ENCODE results near the gene TRIM33.

TRIM33 gene

DNA sequence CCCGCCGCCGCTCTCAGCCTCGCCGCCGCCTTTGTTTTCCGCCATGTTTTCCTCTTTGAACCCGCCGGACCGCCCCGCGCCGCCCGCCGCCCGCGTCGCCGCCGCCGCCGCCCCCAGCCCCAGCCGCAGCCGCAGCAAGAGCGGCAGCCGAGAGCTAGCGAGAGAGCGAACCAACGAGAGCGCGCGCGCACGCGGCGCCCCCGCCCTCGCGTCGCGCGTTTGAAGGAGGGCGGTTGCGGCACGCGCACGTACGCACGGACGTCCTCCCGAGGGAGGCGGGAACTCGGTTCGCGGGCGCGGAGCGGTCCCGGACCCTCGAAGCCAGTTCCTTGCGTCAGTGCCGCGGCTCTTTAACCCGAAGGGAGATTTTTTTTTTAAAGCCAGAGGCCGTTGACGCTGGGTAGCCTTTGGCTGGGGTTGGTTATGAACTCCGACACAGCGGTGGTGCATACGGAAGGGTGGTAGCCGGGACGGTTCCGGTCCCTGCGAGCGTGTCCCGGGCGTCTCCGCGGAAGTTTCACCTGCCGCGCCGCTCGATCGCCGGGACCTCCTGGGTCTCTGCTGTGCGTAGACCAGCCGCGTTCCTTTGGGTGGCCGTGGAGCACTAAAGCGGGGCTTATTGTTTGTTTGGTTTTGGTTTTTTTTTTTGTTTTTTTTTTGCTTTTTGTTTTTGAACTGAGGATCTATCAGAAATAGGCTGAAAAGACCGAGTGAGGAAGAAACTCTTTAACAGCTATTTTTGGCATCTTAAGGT, at the start of gene TRIM33:
Gene TRIM33 (minus strand): TSS at position 172 of the 754 bp plus-strand sequence. CDS start 127 bp downstream, at position 45.
- DNase-seq (ENCODE audit: low read depth) = peak; percentile 45

- DNase-seq (ENCODE audit: low read depth) = no peak
Observed at GRCh38 chr1:114559356-114559755, 48.4 kb upstream of the TRIM33 start.

GRCh38 chr1:114558544-114558943, 47.5 kb upstream of the TRIM33 start:
- DNase-seq (ENCODE audit: low read depth) = no peak

DNA sequence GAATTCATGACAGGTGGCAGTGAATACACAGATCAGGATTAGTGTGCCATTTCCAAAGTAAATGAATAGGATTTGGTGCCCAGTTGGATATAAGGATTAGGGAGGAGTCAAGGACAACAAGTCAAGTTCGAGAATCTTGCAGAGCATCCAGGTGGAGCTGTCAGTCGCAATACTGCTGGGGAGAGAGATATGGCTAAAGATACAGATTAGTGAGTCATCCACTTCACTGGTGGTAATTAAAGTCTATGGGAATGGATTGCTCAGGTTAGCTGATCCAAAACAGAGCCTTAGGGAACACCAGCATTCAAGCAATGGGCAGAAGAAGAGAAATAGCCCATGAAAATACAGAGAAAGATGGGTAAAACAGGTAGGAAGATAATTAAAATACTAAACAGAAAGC, 43.6 kb upstream of the TRIM33 start:
- no peak for DNase-seq (ENCODE audit: low read depth)

GRCh38 chr1:114552106-114552639, 41.2 kb upstream of the TRIM33 start:
- no peak for DNase-seq (ENCODE audit: low read depth)

DNA sequence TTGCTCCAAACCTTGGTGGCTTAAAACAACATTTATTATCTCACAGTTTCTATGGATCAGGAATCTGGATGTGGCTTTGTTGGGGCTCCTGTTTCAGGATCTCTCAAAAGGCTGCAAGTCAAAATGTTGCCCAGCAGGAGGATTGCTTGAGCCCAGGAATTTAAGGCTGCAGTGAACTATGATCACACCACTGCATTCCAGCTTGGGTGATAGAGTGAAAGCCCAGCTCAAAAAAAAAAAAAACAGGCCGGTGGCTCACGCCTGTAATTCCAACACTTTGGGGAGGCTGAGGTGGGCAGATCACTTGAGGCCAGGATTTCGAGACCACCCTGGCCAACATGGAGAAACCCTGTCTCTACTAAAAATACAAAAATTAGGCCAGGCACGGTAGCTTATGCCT, 40.4 kb upstream of the TRIM33 start:
- DNase-seq (ENCODE audit: low read depth) = no peak

- DNase-seq (ENCODE audit: low read depth) = no peak
Observed at GRCh38 chr1:114550336-114550735, 39.3 kb upstream of the TRIM33 start.

- no peak for DNase-seq (ENCODE audit: low read depth)
Observed at GRCh38 chr1:114549137-114549536, 38.1 kb upstream of the TRIM33 start.

DNA sequence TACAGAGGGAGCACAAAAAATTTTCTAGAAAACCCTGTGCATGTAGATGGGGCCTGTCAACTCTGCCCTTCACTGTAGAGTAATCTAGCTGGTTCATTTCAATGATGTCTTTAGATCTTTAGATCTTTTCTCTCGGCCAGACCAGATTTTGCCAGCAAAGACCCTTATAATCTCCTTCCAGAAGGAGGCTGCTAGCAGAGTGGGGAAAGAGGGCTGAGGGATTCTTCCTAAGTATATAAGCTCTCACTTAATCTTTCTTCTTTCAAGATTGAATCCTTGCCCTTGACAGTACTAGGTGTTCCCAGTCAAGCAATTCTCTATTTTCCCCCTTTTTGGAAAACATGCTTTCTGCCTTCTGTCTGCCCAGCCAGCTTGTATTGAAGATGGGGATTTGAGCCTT, 36.1 kb upstream of the TRIM33 start:
- no peak for DNase-seq (ENCODE audit: low read depth)

- DNase-seq (ENCODE audit: low read depth) = no peak
Observed at GRCh38 chr1:114545796-114546195, 34.8 kb upstream of the TRIM33 start.

GRCh38 chr1:114545315-114545714, 34.3 kb upstream of the TRIM33 start:
- DNase-seq (ENCODE audit: low read depth) = no peak

- no peak for DNase-seq (ENCODE audit: low read depth)
Observed at GRCh38 chr1:114540821-114541220, 29.8 kb upstream of the TRIM33 start.

DNA sequence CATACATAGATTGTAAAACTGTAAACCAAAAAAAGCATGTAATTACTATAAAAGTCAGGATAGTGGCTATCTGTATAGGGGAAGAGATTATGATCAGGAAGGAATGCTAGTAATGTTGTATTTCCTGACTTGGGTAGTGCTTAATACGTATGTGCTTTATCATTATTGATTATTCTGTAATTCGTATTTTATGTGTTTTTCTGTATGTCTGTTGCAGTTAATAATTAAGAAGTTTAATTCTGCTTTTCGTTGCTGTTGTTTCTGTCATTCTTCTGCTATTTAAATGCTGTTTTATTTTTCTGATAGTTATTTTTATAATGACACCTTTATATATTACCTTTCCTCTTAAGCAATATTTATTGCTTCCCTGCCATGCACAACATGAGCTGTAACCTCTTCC, 29.3 kb upstream of the TRIM33 start:
- DNase-seq (ENCODE audit: low read depth) = no peak

DNA sequence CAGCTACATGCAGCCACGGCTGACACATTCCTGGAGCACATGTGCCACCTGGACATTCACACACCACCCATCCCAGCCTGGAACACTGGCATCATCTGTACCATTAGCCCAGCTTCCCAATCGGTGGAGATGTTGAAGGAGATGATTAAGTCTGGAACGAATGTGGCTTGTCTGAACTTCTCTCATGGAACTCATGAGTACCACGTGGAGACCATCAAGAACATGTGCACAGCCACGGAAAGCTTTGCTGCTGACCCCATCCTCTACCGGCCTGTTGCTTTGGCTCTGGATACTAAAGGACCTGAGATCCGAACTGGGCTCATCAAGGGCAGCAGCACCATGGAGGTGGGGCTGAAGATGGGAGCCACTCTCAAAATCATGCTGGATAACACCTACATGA, 25.0 kb upstream of the TRIM33 start:
- DNase-seq (ENCODE audit: low read depth) = no peak

DNA sequence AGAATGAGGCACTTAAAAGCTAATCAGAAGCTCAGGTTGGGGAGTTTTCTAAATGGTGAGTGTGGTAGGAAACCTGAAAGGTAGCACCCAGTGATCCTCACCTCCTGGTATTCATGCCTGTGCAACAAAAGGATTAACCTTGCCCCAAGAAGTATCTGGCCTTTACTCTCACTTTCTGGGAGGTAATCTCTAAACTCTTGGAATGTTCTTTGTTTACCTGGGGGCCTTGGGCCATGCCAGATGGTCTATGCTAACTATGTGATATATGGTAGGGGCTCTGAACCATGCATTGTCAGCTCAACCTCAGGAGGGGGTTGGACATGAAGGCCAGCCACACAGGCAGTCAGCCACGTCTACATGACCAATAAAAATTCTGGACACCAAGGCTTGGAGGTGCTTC, 24.4 kb upstream of the TRIM33 start:
- no peak for DNase-seq (ENCODE audit: low read depth)

DNA sequence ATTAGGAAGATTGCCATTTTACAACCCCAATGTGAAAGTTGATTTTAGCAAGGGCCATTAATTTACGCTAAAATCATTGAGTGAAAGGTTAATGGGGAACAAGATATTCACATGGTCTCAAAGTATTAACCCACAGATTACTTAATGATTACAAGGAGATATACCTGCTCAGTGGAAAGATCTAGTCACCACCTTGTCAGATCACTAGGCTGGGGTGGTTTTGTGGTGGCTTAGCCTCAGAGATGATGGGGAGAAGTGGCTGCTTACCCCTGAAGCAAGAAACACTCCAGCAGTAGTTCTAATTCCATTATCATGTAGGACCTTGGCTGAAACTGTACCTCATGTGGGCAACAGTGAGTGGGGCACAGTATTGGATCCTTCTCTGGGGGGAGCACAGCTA, 20.1 kb upstream of the TRIM33 start:
- DNase-seq (ENCODE audit: low read depth) = no peak

DNA sequence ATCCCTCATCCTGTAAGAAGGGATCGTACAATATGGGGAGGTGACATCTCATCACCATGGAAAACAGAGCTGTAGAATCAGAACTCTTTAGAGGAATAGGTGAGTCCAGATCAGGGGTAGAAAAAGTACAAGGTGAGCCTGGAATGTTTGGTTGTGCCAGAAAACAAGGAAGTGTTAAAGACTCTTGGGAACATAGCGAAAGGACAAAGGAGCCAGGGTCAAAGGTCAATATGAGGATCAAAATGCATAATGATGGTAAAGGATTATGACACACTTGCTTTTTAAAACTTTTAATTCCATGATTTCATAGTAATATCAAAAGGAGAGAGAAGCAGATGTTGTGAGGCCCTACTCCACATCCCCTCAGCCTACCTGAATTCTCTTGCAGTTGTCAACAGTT, 19.2 kb upstream of the TRIM33 start:
- no peak for DNase-seq (ENCODE audit: low read depth)

- DNase-seq (ENCODE audit: low read depth) = no peak
Observed at GRCh38 chr1:114524944-114525343, 13.9 kb upstream of the TRIM33 start.

DNA sequence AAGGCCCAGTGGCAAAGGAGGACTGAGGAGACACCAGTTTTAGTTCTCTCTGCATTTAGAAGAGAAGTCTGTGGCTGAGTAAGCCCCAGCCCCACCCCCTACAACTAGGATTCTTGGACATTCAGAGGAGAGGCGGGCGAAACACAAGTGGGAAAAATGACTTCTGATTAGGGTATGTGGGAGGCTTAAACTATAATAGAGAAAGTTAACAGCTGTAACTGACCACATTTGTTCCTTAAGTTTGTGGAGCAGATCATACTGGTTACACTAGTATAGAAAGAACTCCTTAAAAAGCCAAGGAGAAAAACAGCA, 11.2 kb upstream of the TRIM33 start:
- DNase-seq (ENCODE audit: low read depth) = no peak

DNA sequence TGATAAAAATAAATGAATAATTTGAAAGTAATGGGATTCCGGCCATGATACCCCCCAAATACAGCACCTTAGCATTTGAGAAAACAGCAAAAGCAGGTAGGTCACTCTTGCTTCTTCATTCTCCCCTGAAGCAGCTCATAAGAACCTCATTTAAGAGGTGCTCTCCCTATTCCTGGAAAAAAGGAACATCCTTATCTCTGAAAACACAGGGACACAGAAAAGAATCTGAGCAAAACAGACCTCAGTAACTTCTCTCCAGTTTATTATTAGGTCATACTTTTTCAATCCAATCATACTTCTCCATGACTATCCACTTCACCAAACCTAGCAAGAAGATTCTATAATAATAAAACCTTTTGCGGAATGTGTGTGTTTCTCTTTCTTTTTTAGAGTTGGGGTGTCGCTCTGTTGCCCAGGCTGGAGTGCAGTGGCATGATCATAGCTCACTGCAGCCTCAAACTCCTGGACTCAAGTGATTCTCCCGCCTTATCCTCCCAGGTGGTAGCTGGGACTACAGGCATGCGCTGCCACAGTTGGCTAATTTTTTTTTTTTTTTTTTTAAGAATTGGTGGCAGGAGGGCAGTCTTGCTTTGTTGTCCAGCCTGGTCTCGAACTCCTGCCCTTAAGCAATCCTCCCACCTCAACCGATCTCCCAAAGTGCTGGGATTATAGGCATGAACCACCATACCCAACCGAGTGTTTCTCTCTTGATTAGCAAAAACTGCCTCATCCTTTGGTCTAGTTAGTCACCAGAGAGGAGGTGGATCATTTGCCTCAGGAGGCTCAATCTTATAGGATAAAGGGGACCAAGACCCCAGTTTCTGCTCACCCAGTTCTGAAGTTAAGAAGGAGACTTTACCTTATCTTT, 10.6 kb upstream of the TRIM33 start:
- no peak for DNase-seq (ENCODE audit: low read depth)

GRCh38 chr1:114517348-114517747, 6.3 kb upstream of the TRIM33 start:
- DNase-seq (ENCODE audit: low read depth) = peak; percentile 28

DNA sequence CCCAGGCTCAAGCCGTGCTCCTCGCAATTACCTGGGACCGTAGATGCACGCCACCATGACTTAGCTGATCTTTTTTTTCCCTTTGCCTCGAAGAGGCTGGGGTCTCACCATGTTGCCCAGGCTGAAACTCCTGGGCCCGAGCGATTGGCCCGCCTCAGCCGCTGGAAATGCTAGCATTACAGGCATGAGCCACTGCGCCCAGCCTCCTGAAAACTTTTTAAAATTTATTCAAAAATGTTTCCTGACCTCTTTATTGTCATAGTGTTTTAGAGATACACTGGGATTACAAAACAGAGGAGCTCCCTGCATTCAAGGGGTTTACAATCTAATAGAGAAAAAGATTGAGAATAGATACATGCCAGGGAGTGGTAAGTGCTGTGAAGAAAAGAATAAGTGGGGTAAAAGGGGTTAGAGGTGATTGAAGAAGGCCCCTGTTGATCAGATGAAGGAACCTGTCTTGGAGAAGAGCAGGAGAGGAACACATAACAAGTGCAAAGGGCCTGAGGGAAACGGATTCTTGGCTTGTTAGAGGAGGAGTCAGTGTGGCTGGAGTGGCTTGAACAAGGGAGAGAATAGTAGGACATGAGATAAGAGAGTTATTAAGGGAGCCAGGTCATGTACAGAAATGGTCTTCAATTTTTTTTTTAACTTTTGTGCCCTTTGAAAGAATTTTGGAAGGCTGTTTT, 1.7 kb upstream of the TRIM33 start:
- DNase-seq (ENCODE audit: low read depth) = no peak
